K562 (cell line): ENCODE data around the gene DRC3.

Source experiments
- BCLAF1 ChIP-seq, 2 experiments: fragments of 450-650 bp in 1 of 2; IDR thresholded peaks; 2 replicates each; pipeline ENCODE4 v1.6.1; 2011 to 2017; ENCODE audit warnings: low read depth in 2 of 2, antibody characterized with exemption in 1 of 2, borderline replicate concordance in 1 of 2, low read length in 1 of 2, mild to moderate bottlenecking in 1 of 2, mixed read lengths in 1 of 2; ENCODE audit not compliant: control insufficient read depth in 1 of 2
- CHD1 ChIP-seq: fragments of 200-600 bp; sonication (generic); IDR thresholded peaks from one replicate; pipeline ENCODE4 v1.6.1; 2012; ENCODE audit warnings: mild to moderate bottlenecking, moderate library complexity, low read length, inconsistent platforms
- CTCF ChIP-seq, 3 experiments: IDR thresholded peaks in 2 of 3; conservative IDR thresholded peaks in 1 of 3; 2 replicates each; pipeline ENCODE4 v1.5.1; 2011 to 2012; ENCODE audit warnings: low read length in 3 of 3, mild to moderate bottlenecking in 3 of 3, control low read depth in 2 of 3, improper control_type of control experiment in 1 of 3, inconsistent platforms in 1 of 3, low read depth in 1 of 3, mixed read lengths in 1 of 3, moderate library complexity in 1 of 3; ENCODE audit not compliant: insufficient read depth in 2 of 3
- POLR2B ChIP-seq: fragments of 450-650 bp; IDR thresholded peaks from 2 replicates; pipeline ENCODE4 v1.6.1; 2018; ENCODE audit warnings: low read depth; ENCODE audit not compliant: partially characterized antibody
- SMAD4 ChIP-seq: fragments of 250-450 bp; sonication (Bioruptor Pico); conservative IDR thresholded peaks from 2 replicates; pipeline ENCODE4 v1.8.0; 2021; ENCODE audit warnings: inconsistent platforms, mild to moderate bottlenecking, moderate library complexity
- SMARCB1 ChIP-seq: IDR thresholded peaks from 2 replicates; pipeline ENCODE4 v1.6.1; 2011; ENCODE audit warnings: improper control_type of control experiment, low read depth; ENCODE audit not compliant: insufficient read length
- TAF1 ChIP-seq: IDR thresholded peaks from 2 replicates; pipeline ENCODE4 v1.6.1; 2011; ENCODE audit warnings: mild to moderate bottlenecking, low read length, moderate library complexity; ENCODE audit not compliant: insufficient read depth, control insufficient read depth, severe bottlenecking; ENCODE audit errors: extremely low read depth
- ZNF398 ChIP-seq: fragments of 250-450 bp; sonication (Bioruptor Pico); IDR thresholded peaks from 2 replicates; pipeline ENCODE4 v1.8.0; 2021; ENCODE audit warnings: moderate library complexity, mild to moderate bottlenecking, inconsistent platforms

- no peak for TF ChIP-seq CTCF (IDR thresholded peaks at IDR 0.05 in 2 of 3, conservative IDR thresholded peaks at IDR 0.05 in 1 of 3; ENCODE audit: insufficient read depth in 2 of 3, low read depth in 1 of 3, low read length in 3 of 3)
- no peak for TF ChIP-seq BCLAF1 (IDR thresholded peaks at IDR 0.05; ENCODE audit: borderline replicate concordance in 1 of 2, control insufficient read depth in 1 of 2, low read depth in 2 of 2, low read length in 1 of 2)
- no peak for TF ChIP-seq ZNF398 (CRISPR knock-in tag)
- no peak for TF ChIP-seq TAF1
- no peak for TF ChIP-seq SMAD4 (CRISPR knock-in tag)
- TF ChIP-seq POLR2B, result no peak
- TF ChIP-seq SMARCB1, result no peak
- TF ChIP-seq CHD1, result no peak
Measured at GRCh38 chr17:17989618-17990017, 17.0 kb downstream of the DRC3 start.
